ENCODE results near the gene ERMARD.
A peak's percentile ranks its signal among the peaks of the same experiment; 100 is the strongest.

The ERMARD gene

DNA sequence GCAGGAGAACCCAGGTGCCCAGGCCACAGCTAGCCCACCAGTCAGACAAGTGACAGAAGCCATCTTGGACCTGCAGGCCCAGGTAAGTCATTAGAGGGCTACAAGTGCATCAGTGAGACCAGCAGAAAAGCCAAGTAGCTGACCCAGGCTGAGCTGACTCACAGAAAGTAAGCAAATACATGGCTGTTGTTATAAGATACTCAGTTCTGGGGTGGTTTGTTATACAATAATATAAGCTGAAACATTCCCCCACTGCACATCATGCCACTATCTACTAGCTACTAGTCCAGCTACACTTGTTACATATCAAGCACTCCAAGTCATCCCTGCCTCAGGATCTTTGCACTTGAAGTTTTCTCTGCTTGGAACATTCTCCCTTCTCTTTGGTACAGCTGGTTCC is 10.1 kb upstream of the ERMARD start:
- no peak overlapping the region for H3K27ac ChIP-seq
- H3K4me3 ChIP-seq (ENCODE audit: low read depth, low read length): no peak overlapping the region
- H3K27me3 ChIP-seq (replicated peaks): no peaks in the 10 kb centered on the region
- H3K36me3 ChIP-seq (replicated peaks): no peaks in the 10 kb centered on the region
- peak; percentile 7 for DNase-seq
- in situ Hi-C loops (cut with HindIII; ENCODE audit: low pct_ligation_motif_present, low sequenced_read_pairs): no loop called here
- TF ChIP-seq, protein P1, sequence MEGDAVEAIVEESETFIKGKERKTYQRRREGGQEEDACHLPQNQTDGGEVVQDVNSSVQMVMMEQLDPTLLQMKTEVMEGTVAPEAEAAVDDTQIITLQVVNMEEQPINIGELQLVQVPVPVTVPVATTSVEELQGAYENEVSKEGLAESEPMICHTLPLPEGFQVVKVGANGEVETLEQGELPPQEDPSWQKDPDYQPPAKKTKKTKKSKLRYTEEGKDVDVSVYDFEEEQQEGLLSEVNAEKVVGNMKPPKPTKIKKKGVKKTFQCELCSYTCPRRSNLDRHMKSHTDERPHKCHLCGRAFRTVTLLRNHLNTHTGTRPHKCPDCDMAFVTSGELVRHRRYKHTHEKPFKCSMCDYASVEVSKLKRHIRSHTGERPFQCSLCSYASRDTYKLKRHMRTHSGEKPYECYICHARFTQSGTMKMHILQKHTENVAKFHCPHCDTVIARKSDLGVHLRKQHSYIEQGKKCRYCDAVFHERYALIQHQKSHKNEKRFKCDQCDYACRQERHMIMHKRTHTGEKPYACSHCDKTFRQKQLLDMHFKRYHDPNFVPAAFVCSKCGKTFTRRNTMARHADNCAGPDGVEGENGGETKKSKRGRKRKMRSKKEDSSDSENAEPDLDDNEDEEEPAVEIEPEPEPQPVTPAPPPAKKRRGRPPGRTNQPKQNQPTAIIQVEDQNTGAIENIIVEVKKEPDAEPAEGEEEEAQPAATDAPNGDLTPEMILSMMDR (IDR thresholded peaks at IDR 0.05; ENCODE audit: low read depth, low read length, missing control alignments): no peak

DNA sequence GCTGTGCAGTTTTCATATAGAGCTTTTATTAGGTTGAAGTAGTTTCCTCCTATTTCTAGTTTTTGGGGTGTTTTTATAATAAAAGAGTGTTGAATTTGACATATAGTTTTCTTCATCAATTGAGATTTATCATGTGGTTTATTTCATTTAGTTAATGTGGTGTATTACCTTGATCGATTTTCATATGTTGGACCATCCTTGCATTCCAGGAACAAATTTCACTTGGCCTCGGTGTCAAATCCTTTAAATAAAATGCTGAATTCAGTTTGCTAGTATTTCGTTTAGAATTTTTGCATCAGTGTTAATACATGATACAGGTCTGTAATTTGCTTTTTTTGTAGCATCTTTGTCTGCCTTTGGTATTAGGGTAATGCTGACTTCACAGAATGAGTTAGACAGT is 6.0 kb upstream of the ERMARD start:
- in situ Hi-C loops (cut with HindIII; ENCODE audit: low pct_ligation_motif_present, low sequenced_read_pairs): no loop called here
- DNase-seq: no peak
- TF ChIP-seq, protein P1 (IDR thresholded peaks at IDR 0.05; ENCODE audit: low read depth, low read length, missing control alignments): no peak
- Histone ChIP-seq H3K27ac (no peak overlapping the region), H3K36me3 (replicated peaks) (no peaks in the 10 kb centered on the region), H3K27me3 (replicated peaks) (no peaks in the 10 kb centered on the region), H3K4me3 (ENCODE audit: low read depth, low read length) (no peak overlapping the region)

DNA sequence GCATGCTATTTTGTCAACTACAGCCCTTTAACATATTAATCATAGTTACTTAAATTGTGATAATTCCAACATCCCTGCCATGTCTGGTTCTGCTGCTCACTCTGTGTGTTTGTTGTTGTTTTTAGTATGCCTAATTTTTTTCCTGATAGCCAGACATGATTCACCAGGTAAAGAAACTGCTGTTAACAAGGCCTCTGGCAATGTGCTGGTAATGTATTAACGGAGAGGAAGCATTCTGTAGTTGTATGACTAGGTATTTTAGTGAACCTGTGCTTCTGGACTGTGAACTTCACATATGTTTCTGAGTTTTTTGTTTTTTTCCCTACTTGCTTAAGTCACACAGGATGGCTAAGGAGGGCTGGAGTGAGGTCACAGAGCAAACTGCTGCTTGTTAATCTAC is 4.9 kb upstream of the ERMARD start:
- H3K27me3 ChIP-seq (replicated peaks): no peaks in the 10 kb centered on the region
- H3K27ac ChIP-seq: no peak overlapping the region
- TF ChIP-seq, protein P1 (IDR thresholded peaks at IDR 0.05; ENCODE audit: low read depth, low read length, missing control alignments): no peak
- in situ Hi-C loops (cut with HindIII; ENCODE audit: low pct_ligation_motif_present, low sequenced_read_pairs): no loop called here
- no peak overlapping the region for H3K4me3 ChIP-seq (ENCODE audit: low read depth, low read length)
- no peak for DNase-seq
- H3K36me3 ChIP-seq (replicated peaks): no peaks in the 10 kb centered on the region

DNA sequence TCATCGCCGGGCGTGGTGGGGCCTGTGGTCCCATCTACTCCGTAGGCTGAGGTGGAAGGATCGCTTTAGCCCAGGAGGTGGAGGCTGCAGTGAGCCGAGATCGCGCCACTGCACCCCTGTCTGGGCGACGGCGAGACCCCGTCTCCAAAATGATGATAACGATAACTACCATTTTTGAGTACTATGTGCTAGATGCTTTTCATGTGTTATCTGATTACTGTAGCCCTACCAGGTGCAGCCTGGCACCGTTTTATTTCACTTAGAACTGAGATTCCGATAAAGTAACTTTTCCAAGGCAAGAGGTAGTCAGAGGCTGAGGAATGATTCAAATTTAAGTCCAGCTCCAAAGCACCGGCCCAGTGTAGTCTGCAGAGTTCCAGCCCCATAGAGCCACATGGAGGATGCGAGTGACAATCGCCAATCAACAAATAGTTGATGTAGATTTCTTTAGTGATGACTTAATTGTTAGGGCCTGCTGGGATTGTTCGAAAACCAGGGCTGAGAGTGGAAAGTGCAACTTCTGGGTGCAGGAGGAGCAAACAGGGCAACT is 727 bp downstream of the ERMARD start:
- Histone ChIP-seq H3K36me3 (replicated peaks) (peaks cover 2% of the 10 kb centered on the region), H3K27ac (peak overlapping the region; percentile 96), H3K4me3 (ENCODE audit: low read depth, low read length) (peak overlapping the region; percentile 81), H3K27me3 (replicated peaks) (no peaks in the 10 kb centered on the region)
- in situ Hi-C loops (cut with HindIII; ENCODE audit: low pct_ligation_motif_present, low sequenced_read_pairs): no loop called here
- TF ChIP-seq, protein P1 (IDR thresholded peaks at IDR 0.05; ENCODE audit: low read depth, low read length, missing control alignments): no peak
- DNase-seq: no peak

DNA sequence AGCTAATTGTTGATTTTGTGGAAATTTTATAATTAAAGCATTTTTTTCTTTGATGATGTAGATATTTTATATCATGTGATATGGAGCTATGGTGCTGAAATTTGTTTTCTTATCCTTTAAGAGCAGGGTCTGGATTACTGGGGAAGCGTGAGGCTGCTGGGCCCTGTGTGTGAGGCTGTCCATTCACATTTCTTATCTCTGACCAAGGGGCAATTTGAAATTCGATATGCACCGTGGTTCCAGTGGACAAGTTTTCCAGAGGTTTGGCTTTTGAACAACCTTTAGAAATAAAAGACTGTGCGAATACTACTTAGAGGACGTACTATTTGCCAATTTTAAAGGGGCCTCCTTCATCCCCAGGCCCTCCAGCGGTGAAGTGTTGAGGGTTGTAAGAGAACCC is 3.7 kb downstream of the ERMARD start:
- TF ChIP-seq, protein P1 (IDR thresholded peaks at IDR 0.05; ENCODE audit: low read depth, low read length, missing control alignments): no peak
- no peak for DNase-seq
- Histone ChIP-seq H3K4me3 (ENCODE audit: low read depth, low read length) (no peak overlapping the region), H3K27ac (no peak overlapping the region), H3K36me3 (replicated peaks) (peaks cover 2% of the 10 kb centered on the region), H3K27me3 (replicated peaks) (no peaks in the 10 kb centered on the region)
- in situ Hi-C loops (cut with HindIII; ENCODE audit: low pct_ligation_motif_present, low sequenced_read_pairs): no loop called here

DNA sequence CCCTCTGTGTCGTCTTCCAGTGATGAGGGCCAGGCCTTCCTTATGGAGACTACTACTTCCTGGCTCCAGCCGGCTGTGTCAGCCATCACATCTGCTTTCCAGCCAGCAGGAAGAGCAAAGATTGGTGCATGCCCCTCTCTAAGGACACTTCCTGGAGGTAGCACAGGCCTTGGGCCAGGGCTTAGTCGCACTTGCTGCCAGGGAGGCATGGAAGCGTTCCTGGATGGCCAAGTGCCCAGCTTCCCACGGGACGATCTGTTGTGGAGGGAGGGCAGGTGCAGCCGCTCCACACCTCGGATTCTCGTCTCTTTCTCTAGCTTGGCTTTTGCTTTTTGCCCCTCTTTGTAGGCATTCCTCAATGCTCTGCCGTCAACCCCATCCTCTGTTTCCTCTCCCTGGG is 11.9 kb downstream of the ERMARD start:
- in situ Hi-C loops (cut with HindIII; ENCODE audit: low pct_ligation_motif_present, low sequenced_read_pairs): no loop called here
- no peak for DNase-seq
- TF ChIP-seq, protein P1 (IDR thresholded peaks at IDR 0.05; ENCODE audit: low read depth, low read length, missing control alignments): no peak
- Histone ChIP-seq H3K36me3 (replicated peaks) (peaks cover 3% of the 10 kb centered on the region), H3K27ac (no peak overlapping the region), H3K27me3 (replicated peaks) (no peaks in the 10 kb centered on the region), H3K4me3 (ENCODE audit: low read depth, low read length) (no peak overlapping the region)

Data from brain microvascular endothelial cell (primary cell).